ENCODE results near the gene ATP5F1E. TPM values are rescaled to one million over a fixed set of nuclear protein-coding genes. Genes with fewer than 3 reads are reported as not detected.

ATP5F1E gene
- total and polyA plus RNA-seq, 9 of the 15 experiments (the other 6 are each of a cell fraction or from before 2014, with no cell fraction given): 60.3 to 162 (median 113) TPM

DNA sequence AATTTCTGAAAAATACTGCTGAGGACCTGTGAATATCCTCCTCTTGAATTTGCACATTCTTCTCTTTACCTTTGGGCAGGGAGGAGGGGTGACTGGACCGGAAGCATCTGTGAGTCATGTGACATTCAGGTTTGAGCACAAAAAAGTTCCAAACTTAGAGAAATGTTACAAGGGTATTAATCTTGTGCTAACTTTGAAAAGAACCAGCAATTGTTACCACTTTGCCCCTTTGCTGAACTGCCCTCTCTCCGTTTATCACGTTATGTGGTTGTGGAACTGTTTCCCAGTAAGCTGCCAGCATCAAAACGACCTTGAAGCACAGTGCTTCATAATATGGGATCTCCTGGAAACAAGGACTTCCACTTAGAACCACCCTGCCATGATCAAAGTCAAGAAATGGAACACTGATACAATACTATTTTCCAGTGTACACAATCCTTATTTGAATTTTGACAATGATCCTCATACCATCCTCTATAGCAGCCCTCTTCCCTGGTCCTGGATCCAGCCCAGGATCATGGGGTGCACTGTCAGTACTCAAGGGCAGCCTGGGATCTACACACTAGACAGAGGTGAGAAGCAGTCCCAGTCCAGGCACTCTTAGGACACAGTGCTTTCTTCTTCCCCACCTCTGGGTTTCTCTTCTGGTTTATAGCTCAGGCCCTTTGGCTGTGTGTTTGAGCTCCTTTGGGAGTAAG is 15.2 kb downstream of the ATP5F1E start (continued):
- TF ChIP-seq TEAD1 (CRISPR knock-in tag; IDR thresholded peaks at IDR 0.05) (no peak), CAMTA2 (CRISPR knock-in tag; conservative IDR thresholded peaks at IDR 0.05) (no peak), ZNF583 (CRISPR knock-in tag; IDR thresholded peaks at IDR 0.05) (no peak), IRF2 (CRISPR knock-in tag; IDR thresholded peaks at IDR 0.05) (no peak), FUS (optimal IDR thresholded peaks at IDR 0.05; ENCODE audit: low read depth, low read length) (no peak), EP300 (IDR thresholded peaks at IDR 0.05; ENCODE audit: low read length) (no peak), ZNF699 (CRISPR knock-in tag; IDR thresholded peaks at IDR 0.05; ENCODE audit: insufficient replicate concordance) (no peak), TOE1 (IDR thresholded peaks at IDR 0.05; ENCODE audit: borderline replicate concordance) (peak; percentile 90), TOE1 (CRISPR knock-in tag; IDR thresholded peaks at IDR 0.05; ENCODE audit: borderline replicate concordance, low read depth) (no peak), FOSL1 (tag; conservative IDR thresholded peaks at IDR 0.05) (peak; percentile 39)
- TF ChIP-seq, protein P1, sequence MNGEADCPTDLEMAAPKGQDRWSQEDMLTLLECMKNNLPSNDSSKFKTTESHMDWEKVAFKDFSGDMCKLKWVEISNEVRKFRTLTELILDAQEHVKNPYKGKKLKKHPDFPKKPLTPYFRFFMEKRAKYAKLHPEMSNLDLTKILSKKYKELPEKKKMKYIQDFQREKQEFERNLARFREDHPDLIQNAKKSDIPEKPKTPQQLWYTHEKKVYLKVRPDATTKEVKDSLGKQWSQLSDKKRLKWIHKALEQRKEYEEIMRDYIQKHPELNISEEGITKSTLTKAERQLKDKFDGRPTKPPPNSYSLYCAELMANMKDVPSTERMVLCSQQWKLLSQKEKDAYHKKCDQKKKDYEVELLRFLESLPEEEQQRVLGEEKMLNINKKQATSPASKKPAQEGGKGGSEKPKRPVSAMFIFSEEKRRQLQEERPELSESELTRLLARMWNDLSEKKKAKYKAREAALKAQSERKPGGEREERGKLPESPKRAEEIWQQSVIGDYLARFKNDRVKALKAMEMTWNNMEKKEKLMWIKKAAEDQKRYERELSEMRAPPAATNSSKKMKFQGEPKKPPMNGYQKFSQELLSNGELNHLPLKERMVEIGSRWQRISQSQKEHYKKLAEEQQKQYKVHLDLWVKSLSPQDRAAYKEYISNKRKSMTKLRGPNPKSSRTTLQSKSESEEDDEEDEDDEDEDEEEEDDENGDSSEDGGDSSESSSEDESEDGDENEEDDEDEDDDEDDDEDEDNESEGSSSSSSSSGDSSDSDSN (IDR thresholded peaks at IDR 0.05; ENCODE audit: borderline replicate concordance in 1 of 2, low read depth in 2 of 2, low read length in 2 of 2): no peak
- TF ChIP-seq, protein P2, sequence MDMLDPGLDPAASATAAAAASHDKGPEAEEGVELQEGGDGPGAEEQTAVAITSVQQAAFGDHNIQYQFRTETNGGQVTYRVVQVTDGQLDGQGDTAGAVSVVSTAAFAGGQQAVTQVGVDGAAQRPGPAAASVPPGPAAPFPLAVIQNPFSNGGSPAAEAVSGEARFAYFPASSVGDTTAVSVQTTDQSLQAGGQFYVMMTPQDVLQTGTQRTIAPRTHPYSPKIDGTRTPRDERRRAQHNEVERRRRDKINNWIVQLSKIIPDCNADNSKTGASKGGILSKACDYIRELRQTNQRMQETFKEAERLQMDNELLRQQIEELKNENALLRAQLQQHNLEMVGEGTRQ (CRISPR knock-in tag; IDR thresholded peaks at IDR 0.05): peak; percentile 66
